A673 (cell line): ENCODE results near the gene TTC38. TPM values are rescaled to one million over a fixed set of nuclear protein-coding genes. Genes with fewer than 3 reads are reported as not detected.

Source experiments
- BruUV-seq: library from RNA; stranded (reverse); fragments of 400-500 nt; replicated peaks from 2 replicates; lab custom pipeline; 2021; lab: Mats Ljungman, UMichigan
- CTCF ChIA-PET: fragments of 300-600 bp; sonication (Branson Sonifier 250); formaldehyde crosslinking; loops from one replicate; lab custom pipeline; 2022; ENCODE audit warnings: antibody characterized with exemption; lab: Charles Lee
- POLR2A ChIA-PET: fragments of 300-600 bp; sonication (Branson Sonifier 250); formaldehyde crosslinking; loops from one replicate; lab custom pipeline; 2022; ENCODE audit warnings: antibody characterized with exemption; ENCODE audit not compliant: low non-redundant PET; lab: Charles Lee
- DNase-seq: peaks from one replicate; pipeline ENCODE4 v3.0.0-alpha.2; 2015; ENCODE audit warnings: low spot score
- H3K27ac ChIP-seq: fragments of 200-600 bp; sonication (generic); 2 replicates; pipeline ENCODE4 v1.5.1; 2016; ENCODE audit warnings: mixed run types, low read depth, mild to moderate bottlenecking, mixed read lengths, antibody characterized with exemption, low read length; ENCODE audit not compliant: poor library complexity, severe bottlenecking
- H3K27me3 ChIP-seq: fragments of 200-600 bp; sonication (generic); replicated peaks from 2 replicates; pipeline ENCODE4 v1.6.1; 2017; ENCODE audit warnings: mixed run types, low read depth, mild to moderate bottlenecking, mixed read lengths, antibody characterized with exemption, low read length; ENCODE audit not compliant: insufficient read depth, poor library complexity
- H3K36me3 ChIP-seq: fragments of 200-600 bp; sonication (generic); 2 replicates; pipeline ENCODE4 v1.6.1; 2016; ENCODE audit warnings: mixed run types, mild to moderate bottlenecking, mixed read lengths, antibody characterized with exemption, low read length; ENCODE audit not compliant: insufficient read depth, poor library complexity, severe bottlenecking
- H3K4me1 ChIP-seq: fragments of 200-600 bp; sonication (generic); 2 replicates; pipeline ENCODE4 v1.6.1; 2017; ENCODE audit warnings: mixed run types, mild to moderate bottlenecking, mixed read lengths, antibody characterized with exemption, low read length; ENCODE audit not compliant: insufficient read depth, poor library complexity, severe bottlenecking
- H3K4me3 ChIP-seq: fragments of 200-600 bp; sonication (generic); 2 replicates; pipeline ENCODE4 v1.5.1; 2016; ENCODE audit warnings: low read depth, mixed run types, mild to moderate bottlenecking, mixed read lengths, low read length; ENCODE audit not compliant: poor library complexity, severe bottlenecking
- H3K9me3 ChIP-seq: fragments of 200-600 bp; sonication (generic); 2 replicates; pipeline ENCODE4 v1.6.1; 2016; ENCODE audit warnings: mixed run types, low read depth, mild to moderate bottlenecking, mixed read lengths, antibody characterized with exemption, low read length; ENCODE audit not compliant: poor library complexity, severe bottlenecking
- EZH2 ChIP-seq: fragments of 200-600 bp; sonication (generic); IDR thresholded peaks from 2 replicates; pipeline ENCODE4 v1.6.1; 2017; ENCODE audit warnings: borderline replicate concordance, low read depth, mild to moderate bottlenecking, mixed read lengths, antibody characterized with exemption, low read length; ENCODE audit not compliant: poor library complexity, severe bottlenecking
- intact Hi-C: fragments of 100-400 bp; cut with micrococcal nuclease; formaldehyde crosslinking; loops from one replicate; pipeline ENCODE4 v1.10.0; 2022; ENCODE audit not compliant: unreplicated experiment
- total RNA-seq: library from RNA; stranded (reverse); gene quantifications from 2 replicates; pipeline ENCODE4 v1.2.3, GENCODE V29; 2021
- TF ChIP-seq, protein P1 (sequence below): fragments of 300-800, 200-600 bp; sonication (generic); conservative IDR thresholded peaks from 2 replicates; pipeline ENCODE4 v1.5.1; 2017; ENCODE audit warnings: low read depth, mild to moderate bottlenecking, antibody characterized with exemption, low read length, moderate library complexity, mixed read lengths

Gene TTC38
- total RNA-seq, 1 experiment from 2014 or later, result 11.4 TPM

DNA sequence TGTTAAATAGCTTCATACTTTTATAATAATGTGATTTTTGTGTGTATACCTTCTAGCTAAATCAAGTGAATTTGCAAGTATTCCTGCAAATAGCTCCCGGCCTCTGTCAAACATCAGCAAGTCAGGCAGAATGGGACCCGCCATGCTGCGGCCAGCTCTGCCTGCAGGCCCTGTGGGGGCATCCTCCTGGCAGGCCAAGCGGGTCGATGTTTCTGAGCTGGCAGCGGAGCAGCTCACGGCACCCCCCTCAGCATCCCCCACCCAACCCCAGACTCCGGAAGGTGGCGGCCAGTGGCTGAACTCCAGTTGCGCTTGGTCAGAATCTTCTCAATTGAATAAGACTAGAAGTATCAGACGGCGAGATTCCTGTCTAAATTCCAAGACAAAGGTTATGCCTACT lies 48.2 kb downstream of the TTC38 start:
- Histone ChIP-seq H3K9me3 (no peaks in the 10 kb centered on the region), H3K4me3 (no peak overlapping the region), H3K27ac (no peak overlapping the region), H3K36me3 (peaks cover 82% of the 10 kb centered on the region), H3K4me1 (no peaks in the 10 kb centered on the region), H3K27me3 (no peaks in the 10 kb centered on the region)
- intact Hi-C loops, result no loop called here
- ChIA-PET CTCF (no interaction called here), POLR2A (no interaction called here)
- TF ChIP-seq EZH2, result no peak
- TF ChIP-seq, protein P1, sequence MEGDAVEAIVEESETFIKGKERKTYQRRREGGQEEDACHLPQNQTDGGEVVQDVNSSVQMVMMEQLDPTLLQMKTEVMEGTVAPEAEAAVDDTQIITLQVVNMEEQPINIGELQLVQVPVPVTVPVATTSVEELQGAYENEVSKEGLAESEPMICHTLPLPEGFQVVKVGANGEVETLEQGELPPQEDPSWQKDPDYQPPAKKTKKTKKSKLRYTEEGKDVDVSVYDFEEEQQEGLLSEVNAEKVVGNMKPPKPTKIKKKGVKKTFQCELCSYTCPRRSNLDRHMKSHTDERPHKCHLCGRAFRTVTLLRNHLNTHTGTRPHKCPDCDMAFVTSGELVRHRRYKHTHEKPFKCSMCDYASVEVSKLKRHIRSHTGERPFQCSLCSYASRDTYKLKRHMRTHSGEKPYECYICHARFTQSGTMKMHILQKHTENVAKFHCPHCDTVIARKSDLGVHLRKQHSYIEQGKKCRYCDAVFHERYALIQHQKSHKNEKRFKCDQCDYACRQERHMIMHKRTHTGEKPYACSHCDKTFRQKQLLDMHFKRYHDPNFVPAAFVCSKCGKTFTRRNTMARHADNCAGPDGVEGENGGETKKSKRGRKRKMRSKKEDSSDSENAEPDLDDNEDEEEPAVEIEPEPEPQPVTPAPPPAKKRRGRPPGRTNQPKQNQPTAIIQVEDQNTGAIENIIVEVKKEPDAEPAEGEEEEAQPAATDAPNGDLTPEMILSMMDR, result no peak
- DNase-seq, result no peak
- no TSS peak for BruUV-seq

DNA sequence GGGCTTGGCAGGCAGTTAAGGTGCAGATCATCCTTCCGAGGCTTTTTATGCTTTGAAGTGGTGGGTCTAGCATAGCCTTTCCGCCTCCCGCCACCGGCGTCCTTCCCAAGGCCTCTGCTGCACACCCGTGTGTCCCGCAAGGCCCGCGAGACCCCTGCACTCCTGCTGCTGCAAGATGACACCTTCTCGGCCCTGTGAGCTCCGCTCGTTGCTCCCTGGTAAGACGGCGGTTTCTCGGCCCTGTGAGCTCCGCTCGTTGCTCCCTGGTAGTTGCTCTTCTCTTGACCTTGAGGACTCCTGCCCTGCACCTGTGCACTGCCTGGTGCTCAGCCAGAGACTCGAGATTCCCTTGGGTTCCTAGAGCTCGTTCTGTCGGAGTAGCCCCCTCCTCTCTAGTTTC lies 49.8 kb downstream of the TTC38 start:
- ChIA-PET CTCF (no interaction called here), POLR2A (no interaction called here)
- no peaks in the 10 kb centered on the region for H3K9me3 ChIP-seq
- H3K27me3 ChIP-seq, result no peaks in the 10 kb centered on the region
- no TSS peak for BruUV-seq
- intact Hi-C loops, result no loop called here
- no peak overlapping the region for H3K4me3 ChIP-seq
- DNase-seq, result no peak
- no peak overlapping the region for H3K27ac ChIP-seq
- TF ChIP-seq, protein P1, result no peak
- TF ChIP-seq EZH2, result no peak
- H3K36me3 ChIP-seq, result peaks cover 73% of the 10 kb centered on the region
- no peaks in the 10 kb centered on the region for H3K4me1 ChIP-seq

DNA sequence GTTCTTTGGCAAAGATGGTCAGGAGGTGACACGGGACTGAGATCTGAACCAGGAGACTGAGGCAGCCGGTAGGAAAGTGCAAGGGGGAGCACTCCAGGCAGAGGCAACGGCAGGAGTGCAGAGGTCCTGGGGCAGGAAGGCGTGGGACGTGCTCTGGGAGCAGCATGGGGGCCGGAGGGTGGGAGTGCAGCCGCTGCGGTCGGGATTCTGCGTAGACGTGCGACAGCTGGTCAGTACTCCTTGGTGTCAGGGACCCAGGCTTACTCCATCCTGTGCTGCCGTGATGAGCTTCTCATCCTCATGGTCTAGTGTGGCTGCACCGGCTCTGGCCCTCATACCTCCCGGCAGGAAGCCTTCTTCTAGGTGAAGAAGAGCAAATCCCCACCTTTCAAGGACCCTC lies 50.8 kb downstream of the TTC38 start:
- H3K4me1 ChIP-seq, result no peaks in the 10 kb centered on the region
- no peaks in the 10 kb centered on the region for H3K27me3 ChIP-seq
- ChIA-PET POLR2A (no interaction called here), CTCF (no interaction called here)
- BruUV-seq, result no TSS peak
- H3K36me3 ChIP-seq, result peaks cover 80% of the 10 kb centered on the region
- TF ChIP-seq, protein P1, result no peak
- TF ChIP-seq EZH2, result no peak
- H3K27ac ChIP-seq, result no peak overlapping the region
- intact Hi-C loops, result no loop called here
- H3K9me3 ChIP-seq, result no peaks in the 10 kb centered on the region
- no peak overlapping the region for H3K4me3 ChIP-seq
- DNase-seq, result no peak
